IgD-negative memory B cell (primary cell): ENCODE results near the gene KCNAB3. TPM values are rescaled to one million over a fixed set of nuclear protein-coding genes. Genes with fewer than 3 reads are reported as not detected.

Experiments
- H3K27ac Mint-ChIP-seq, 3 donors: one replicate each; pipeline ENCODE4 v1.8.0; 2020 to 2022; ENCODE audit warnings: mild to moderate bottlenecking in 3 of 3, mixed read lengths in 3 of 3, moderate library complexity in 1 of 3
- H3K27me3 Mint-ChIP-seq: one replicate; pipeline ENCODE4 v1.8.0; 2021; ENCODE audit warnings: mixed read lengths
- H3K36me3 Mint-ChIP-seq: one replicate; pipeline ENCODE4 v1.8.0; 2020; ENCODE audit warnings: mild to moderate bottlenecking, mixed read lengths
- H3K4me1 Mint-ChIP-seq, 3 donors: one replicate each; pipeline ENCODE4 v1.8.0; 2020 to 2022; ENCODE audit warnings: mixed read lengths in 3 of 3, mild to moderate bottlenecking in 1 of 3
- H3K4me3 Mint-ChIP-seq, 4 donors: one replicate each; pipeline ENCODE4 v1.8.0; 2020 to 2022; ENCODE audit warnings: mild to moderate bottlenecking in 4 of 4, mixed read lengths in 4 of 4, moderate library complexity in 3 of 4
- H3K9me3 Mint-ChIP-seq, 3 donors: one replicate each; pipeline ENCODE4 v1.8.0; 2020 to 2021; ENCODE audit warnings: mixed read lengths in 3 of 3, mild to moderate bottlenecking in 1 of 3
- polyA plus RNA-seq: library from polyadenylated mRNA; unstranded; fragments of 300-500 nt; fragmentation: Illumina TruSeq; gene quantifications from one replicate; pipeline ENCODE4 v1.2.3, GENCODE V29; 2021

Gene KCNAB3
- polyA plus RNA-seq, 1 donor from 2014 or later, result 0.51 TPM

GRCh38 chr17:7883781-7884386 is 45.8 kb downstream of the KCNAB3 start:
- Mint-ChIP-seq H3K27ac (peak overlapping the region; percentile 31 to 75 (median 65)), H3K4me3 (peak overlapping the region; percentile 60 to 82 (median 71)), H3K27me3 (no peaks in the 10 kb centered on the region), H3K4me1 (peaks cover 0 to 2% (median 0%) of the 10 kb centered on the region in 3 donors), H3K36me3 (no peaks in the 10 kb centered on the region), H3K9me3 (no peaks in the 10 kb centered on the region)

GRCh38 chr17:7882629-7883028 is 47.0 kb downstream of the KCNAB3 start:
- Mint-ChIP-seq H3K27ac (no peak overlapping the region), H3K36me3 (no peaks in the 10 kb centered on the region), H3K4me1 (peaks cover 0 to 2% (median 0%) of the 10 kb centered on the region in 3 donors), H3K9me3 (no peaks in the 10 kb centered on the region), H3K4me3 (no peak overlapping the region), H3K27me3 (no peaks in the 10 kb centered on the region)

- no peaks in the 10 kb centered on the region for H3K9me3 Mint-ChIP-seq
These were observed 47.6 kb downstream of the KCNAB3 start for GRCh38 chr17:7882068-7882467.

GRCh38 chr17:7881276-7882054 is 48.2 kb downstream of the KCNAB3 start:
- H3K27me3 Mint-ChIP-seq, result no peaks in the 10 kb centered on the region
- no peaks in the 10 kb centered on the region for H3K9me3 Mint-ChIP-seq
- no peak overlapping the region for H3K4me3 Mint-ChIP-seq
- no peak overlapping the region for H3K27ac Mint-ChIP-seq
- peaks cover 0 to 2% (median 0%) of the 10 kb centered on the region in 3 donors for H3K4me1 Mint-ChIP-seq
- H3K36me3 Mint-ChIP-seq, result no peaks in the 10 kb centered on the region

More at GRCh38 chr17:7882068-7882467, 47.6 kb downstream of the KCNAB3 start:
- H3K4me3 Mint-ChIP-seq, result no peak overlapping the region
- no peaks in the 10 kb centered on the region for H3K27me3 Mint-ChIP-seq
- no peak overlapping the region for H3K27ac Mint-ChIP-seq
- H3K4me1 Mint-ChIP-seq, result peaks cover 0 to 2% (median 0%) of the 10 kb centered on the region in 3 donors
- no peaks in the 10 kb centered on the region for H3K36me3 Mint-ChIP-seq

- H3K27ac Mint-ChIP-seq, result no peak overlapping the region
- H3K4me1 Mint-ChIP-seq, result peaks cover 0 to 4% (median 2%) of the 10 kb centered on the region in 3 donors
- H3K27me3 Mint-ChIP-seq, result no peaks in the 10 kb centered on the region
These were observed 49.4 kb downstream of the KCNAB3 start for GRCh38 chr17:7880076-7880868.

GRCh38 chr17:7878234-7878633 is 51.4 kb downstream of the KCNAB3 start:
- H3K27me3 Mint-ChIP-seq, result no peaks in the 10 kb centered on the region
- no peaks in the 10 kb centered on the region for H3K9me3 Mint-ChIP-seq
- no peaks in the 10 kb centered on the region for H3K36me3 Mint-ChIP-seq
- no peak overlapping the region for H3K4me3 Mint-ChIP-seq
- no peak overlapping the region for H3K27ac Mint-ChIP-seq
- peaks cover 0 to 4% (median 0%) of the 10 kb centered on the region in 3 donors for H3K4me1 Mint-ChIP-seq

More at GRCh38 chr17:7880076-7880868, 49.4 kb downstream of the KCNAB3 start:
- H3K36me3 Mint-ChIP-seq, result no peaks in the 10 kb centered on the region
- no peak overlapping the region for H3K4me3 Mint-ChIP-seq
- no peaks in the 10 kb centered on the region for H3K9me3 Mint-ChIP-seq

GRCh38 chr17:7875804-7876370 is 53.8 kb downstream of the KCNAB3 start:
- Mint-ChIP-seq H3K9me3 (no peaks in the 10 kb centered on the region), H3K27me3 (no peaks in the 10 kb centered on the region), H3K4me3 (no peak overlapping the region), H3K27ac (no peak overlapping the region), H3K36me3 (peaks cover 3% of the 10 kb centered on the region), H3K4me1 (peaks cover 0 to 4% (median 0%) of the 10 kb centered on the region in 3 donors)

- Mint-ChIP-seq H3K9me3 (no peaks in the 10 kb centered on the region), H3K27ac (no peak overlapping the region), H3K4me3 (no peak overlapping the region), H3K27me3 (no peaks in the 10 kb centered on the region), H3K4me1 (peaks cover 0 to 5% (median 0%) of the 10 kb centered on the region in 3 donors), H3K36me3 (peaks cover 3% of the 10 kb centered on the region)
These were observed 56.6 kb downstream of the KCNAB3 start for GRCh38 chr17:7873051-7873450.

Other genes with a start within 250 kb of the KCNAB3 start
- 55.0 TPM for gene TP53, start 242.4 kb downstream of the KCNAB3 start, polyA plus RNA-seq
- 15.3 TPM for gene WRAP53, start 241.4 kb downstream of the KCNAB3 start, polyA plus RNA-seq
- gene EFNB3, start 224.7 kb downstream of the KCNAB3 start, polyA plus RNA-seq, result not detected
- gene DNAH2, start 212.1 kb downstream of the KCNAB3 start, polyA plus RNA-seq, result not detected
- 1.9 TPM for gene KDM6B, start 95.6 kb downstream of the KCNAB3 start, polyA plus RNA-seq
- not detected for gene TMEM88, start 74.8 kb downstream of the KCNAB3 start, polyA plus RNA-seq
- 170 TPM for gene NAA38, start 72.3 kb downstream of the KCNAB3 start, polyA plus RNA-seq
- gene CYB5D1, start 71.9 kb downstream of the KCNAB3 start, polyA plus RNA-seq, result 8.0 TPM
- gene CHD3, start 41.1 kb downstream of the KCNAB3 start, polyA plus RNA-seq, result 2.4 TPM
- 3.1 TPM for gene RNF227, start 13.6 kb downstream of the KCNAB3 start, polyA plus RNA-seq
- gene TRAPPC1, start 2.1 kb upstream of the KCNAB3 start, polyA plus RNA-seq, result 220 TPM
- gene CNTROB, start 2.4 kb upstream of the KCNAB3 start, polyA plus RNA-seq, result 11.0 TPM
- gene GUCY2D, start 72.8 kb upstream of the KCNAB3 start, polyA plus RNA-seq, result 0.18 TPM
- gene ALOX15B, start 109.2 kb upstream of the KCNAB3 start, polyA plus RNA-seq, result not detected
- 0.41 TPM for gene ALOX12B, start 157.9 kb upstream of the KCNAB3 start, polyA plus RNA-seq
- not detected for gene ALOXE3, start 188.7 kb upstream of the KCNAB3 start, polyA plus RNA-seq
- gene HES7, start 194.2 kb upstream of the KCNAB3 start, polyA plus RNA-seq, result not detected
- gene PER1, start 222.5 kb upstream of the KCNAB3 start, polyA plus RNA-seq, result 12.6 TPM
- gene VAMP2, start 233.1 kb upstream of the KCNAB3 start, polyA plus RNA-seq, result 83.7 TPM
- gene TMEM107, start 246.5 kb upstream of the KCNAB3 start, polyA plus RNA-seq, result 35.2 TPM